ENCODE results near the gene SYNM. TPM values are rescaled to one million over a fixed set of nuclear protein-coding genes. Genes with fewer than 3 reads are reported as not detected.

SYNM gene
- total RNA-seq, 1 experiment from 2014 or later: 2.6 TPM

- DNase-seq (ENCODE audit: low spot score): no peak
- CTCF ChIA-PET: interaction anchor here (1.3 to 1.4 kb wide), 2 partner anchors 25 to 44 kb away, joined by 3 to 4 read pairs; no protein-coding TSS in a partner anchor
- H3K27ac ChIP-seq (ENCODE audit: low read depth, low read length, poor library complexity, severe bottlenecking): no peak overlapping the region
- POLR2A ChIA-PET (ENCODE audit: low non-redundant PET): no interaction called here
- H3K4me1 ChIP-seq (ENCODE audit: insufficient read depth, low read length, poor library complexity, severe bottlenecking): no peaks in the 10 kb centered on the region
- intact Hi-C loops (cut with micrococcal nuclease; ENCODE audit: unreplicated experiment): loop anchor here (1.0 to 10.0 kb wide), 3 partner anchors 114 to 635 kb away; partner anchors contain the start of gene LYSMD4
- TF ChIP-seq EZH2 (IDR thresholded peaks at IDR 0.05; ENCODE audit: borderline replicate concordance, low read depth, low read length, poor library complexity, severe bottlenecking): no peak
- TF ChIP-seq CTCF (conservative IDR thresholded peaks at IDR 0.05; ENCODE audit: low read depth, low read length): no peak
- no peaks in the 10 kb centered on the region for H3K36me3 ChIP-seq (ENCODE audit: insufficient read depth, low read length, poor library complexity, severe bottlenecking)
- no peak overlapping the region for H3K4me3 ChIP-seq (ENCODE audit: low read depth, low read length, poor library complexity, severe bottlenecking)
- peaks cover 7% of the 10 kb centered on the region for H3K27me3 ChIP-seq (replicated peaks; ENCODE audit: insufficient read depth, low read depth, low read length, poor library complexity)
- no TSS peak for BruUV-seq (replicated peaks)
- no peaks in the 10 kb centered on the region for H3K9me3 ChIP-seq (ENCODE audit: low read depth, low read length, poor library complexity, severe bottlenecking)
These were observed 5.2 kb upstream of the SYNM start for GRCh38 chr15:99099661-99100060.

GRCh38 chr15:99100245-99101173 is 4.4 kb upstream of the SYNM start:
- Histone ChIP-seq H3K4me3 (ENCODE audit: low read depth, low read length, poor library complexity, severe bottlenecking) (peak overlapping the region; percentile 38), H3K4me1 (ENCODE audit: insufficient read depth, low read length, poor library complexity, severe bottlenecking) (peaks cover under 1% of the 10 kb centered on the region), H3K27me3 (replicated peaks; ENCODE audit: insufficient read depth, low read depth, low read length, poor library complexity) (peaks cover 7% of the 10 kb centered on the region), H3K27ac (ENCODE audit: low read depth, low read length, poor library complexity, severe bottlenecking) (no peak overlapping the region), H3K9me3 (ENCODE audit: low read depth, low read length, poor library complexity, severe bottlenecking) (no peaks in the 10 kb centered on the region), H3K36me3 (ENCODE audit: insufficient read depth, low read length, poor library complexity, severe bottlenecking) (no peaks in the 10 kb centered on the region)
- CTCF ChIA-PET: interaction anchor here (0.6 to 2.1 kb wide), 8 partner anchors 22 to 604 kb away, joined by 3 to 11 read pairs (median 3); no protein-coding TSS in a partner anchor
- POLR2A ChIA-PET (ENCODE audit: low non-redundant PET): interaction anchor here (0.6 kb wide), 1 partner anchor 501 kb away, joined by 5 read pairs; no protein-coding TSS in a partner anchor
- no TSS peak for BruUV-seq (replicated peaks)
- peak; percentile 80 for DNase-seq (ENCODE audit: low spot score)
- intact Hi-C loops (cut with micrococcal nuclease; ENCODE audit: unreplicated experiment): loop anchor here (1.0 to 10.0 kb wide), 3 partner anchors 113 to 634 kb away; partner anchors contain the start of gene LYSMD4
- TF ChIP-seq EZH2 (IDR thresholded peaks at IDR 0.05; ENCODE audit: borderline replicate concordance, low read depth, low read length, poor library complexity, severe bottlenecking) (no peak), CTCF (conservative IDR thresholded peaks at IDR 0.05; ENCODE audit: low read depth, low read length) (peak; percentile 93)

GRCh38 chr15:99101501-99101900 is 3.4 kb upstream of the SYNM start:
- CTCF ChIA-PET: interaction anchor here (0.5 to 2.1 kb wide), 3 partner anchors 190 to 603 kb away, joined by 3 to 11 read pairs (median 3); no protein-coding TSS in a partner anchor
- H3K27me3 ChIP-seq (replicated peaks; ENCODE audit: insufficient read depth, low read depth, low read length, poor library complexity): peaks cover 15% of the 10 kb centered on the region
- no peak overlapping the region for H3K4me3 ChIP-seq (ENCODE audit: low read depth, low read length, poor library complexity, severe bottlenecking)
- no peaks in the 10 kb centered on the region for H3K36me3 ChIP-seq (ENCODE audit: insufficient read depth, low read length, poor library complexity, severe bottlenecking)
- peaks cover 7% of the 10 kb centered on the region for H3K4me1 ChIP-seq (ENCODE audit: insufficient read depth, low read length, poor library complexity, severe bottlenecking)
- no peak overlapping the region for H3K27ac ChIP-seq (ENCODE audit: low read depth, low read length, poor library complexity, severe bottlenecking)
- intact Hi-C loops (cut with micrococcal nuclease; ENCODE audit: unreplicated experiment): loop anchor here (5.0 to 10.0 kb wide), 2 partner anchors 606 to 633 kb away; partner anchors contain the start of gene LYSMD4
- BruUV-seq (replicated peaks): no TSS peak
- DNase-seq (ENCODE audit: low spot score): no peak
- POLR2A ChIA-PET (ENCODE audit: low non-redundant PET): no interaction called here
- no peaks in the 10 kb centered on the region for H3K9me3 ChIP-seq (ENCODE audit: low read depth, low read length, poor library complexity, severe bottlenecking)
- TF ChIP-seq CTCF (conservative IDR thresholded peaks at IDR 0.05; ENCODE audit: low read depth, low read length): no peak
- TF ChIP-seq EZH2 (IDR thresholded peaks at IDR 0.05; ENCODE audit: borderline replicate concordance, low read depth, low read length, poor library complexity, severe bottlenecking): no peak

Measured in A673 (cell line).